Calu3 (cell line): ENCODE data around the gene ADGRA3. TPM values are rescaled to one million over a fixed set of nuclear protein-coding genes. Genes with fewer than 3 reads are reported as not detected.

Experiments used
- BruUV-seq: library from RNA; stranded (reverse); fragments of 400-500 nt; replicated peaks from 2 replicates; lab custom pipeline; 2021; lab: Mats Ljungman, UMichigan
- CTCF ChIA-PET: fragments of 300-600 bp; sonication (Branson Sonifier 250); formaldehyde crosslinking; loops from one replicate; lab custom pipeline; 2022; ENCODE audit warnings: antibody characterized with exemption; lab: Charles Lee
- DNase-seq: peaks from one replicate; pipeline ENCODE4 v3.0.0; 2022
- H3K27ac Mint-ChIP-seq: one replicate; pipeline ENCODE4 v1.8.0; 2022; ENCODE audit warnings: mixed read lengths; ENCODE audit not compliant: unreplicated experiment
- H3K27me3 Mint-ChIP-seq: one replicate; pipeline ENCODE4 v1.8.0; 2022; ENCODE audit warnings: mixed read lengths; ENCODE audit not compliant: unreplicated experiment
- H3K36me3 Mint-ChIP-seq: one replicate; pipeline ENCODE4 v1.8.0; 2022; ENCODE audit warnings: mild to moderate bottlenecking, moderate library complexity, mixed read lengths; ENCODE audit not compliant: insufficient read depth, unreplicated experiment
- H3K4me1 Mint-ChIP-seq: one replicate; pipeline ENCODE4 v1.8.0; 2022; ENCODE audit warnings: mild to moderate bottlenecking, low read depth, mixed read lengths; ENCODE audit not compliant: unreplicated experiment
- H3K4me3 Mint-ChIP-seq: one replicate; pipeline ENCODE4 v1.8.0; 2022; ENCODE audit warnings: mild to moderate bottlenecking, low read depth, moderate library complexity, mixed read lengths; ENCODE audit not compliant: unreplicated experiment
- H3K9me3 Mint-ChIP-seq: one replicate; pipeline ENCODE4 v1.8.0; 2022; ENCODE audit warnings: low read depth, mixed read lengths; ENCODE audit not compliant: unreplicated experiment
- CTCF ChIP-seq: fragments of 200-600 bp; IDR thresholded peaks from one replicate; pipeline ENCODE4 v1.8.0; 2022; ENCODE audit warnings: antibody characterized with exemption; ENCODE audit not compliant: unreplicated experiment
- intact Hi-C: fragments of 100-400 bp; cut with micrococcal nuclease; formaldehyde crosslinking; loops from one replicate; pipeline ENCODE4 v1.10.0; 2022; ENCODE audit not compliant: unreplicated experiment
- total RNA-seq: library from RNA; stranded (reverse); gene quantifications from 2 replicates; pipeline ENCODE4 v1.2.3, GENCODE V29; 2022

Gene ADGRA3
- total RNA-seq, 1 experiment from 2014 or later: 63.2 TPM

- TF ChIP-seq CTCF: no peak
- no peaks in the 10 kb centered on the region for H3K27me3 Mint-ChIP-seq
- no TSS peak for BruUV-seq
- H3K9me3 Mint-ChIP-seq: no peaks in the 10 kb centered on the region
- peaks cover 17% of the 10 kb centered on the region for H3K36me3 Mint-ChIP-seq
- intact Hi-C loops: no loop called here
- CTCF ChIA-PET: no interaction called here
- no peaks in the 10 kb centered on the region for H3K4me1 Mint-ChIP-seq
- H3K27ac Mint-ChIP-seq: no peak overlapping the region
- H3K4me3 Mint-ChIP-seq: no peak overlapping the region
- DNase-seq: no peak
These were observed 71.1 kb downstream of the ADGRA3 start for GRCh38 chr4:22444813-22445212.

GRCh38 chr4:22442956-22443355 lies 72.9 kb downstream of the ADGRA3 start:
- Mint-ChIP-seq H3K27me3 (no peaks in the 10 kb centered on the region), H3K36me3 (peaks cover 13% of the 10 kb centered on the region), H3K4me1 (no peaks in the 10 kb centered on the region), H3K9me3 (no peaks in the 10 kb centered on the region), H3K4me3 (no peak overlapping the region), H3K27ac (no peak overlapping the region)
- intact Hi-C loops: no loop called here
- no peak for DNase-seq
- BruUV-seq: no TSS peak
- TF ChIP-seq CTCF: no peak
- CTCF ChIA-PET: no interaction called here

GRCh38 chr4:22440999-22441398 lies 74.9 kb downstream of the ADGRA3 start:
- H3K27ac Mint-ChIP-seq: no peak overlapping the region
- DNase-seq: no peak
- peaks cover 7% of the 10 kb centered on the region for H3K36me3 Mint-ChIP-seq
- H3K4me1 Mint-ChIP-seq: no peaks in the 10 kb centered on the region
- no TSS peak for BruUV-seq
- H3K4me3 Mint-ChIP-seq: no peak overlapping the region
- no peak for TF ChIP-seq CTCF
- CTCF ChIA-PET: interaction anchor here (0.6 kb wide), 1 partner anchor 8 kb away, joined by 3 read pairs; no protein-coding TSS in a partner anchor
- H3K27me3 Mint-ChIP-seq: no peaks in the 10 kb centered on the region
- intact Hi-C loops: no loop called here
- no peaks in the 10 kb centered on the region for H3K9me3 Mint-ChIP-seq

DNA sequence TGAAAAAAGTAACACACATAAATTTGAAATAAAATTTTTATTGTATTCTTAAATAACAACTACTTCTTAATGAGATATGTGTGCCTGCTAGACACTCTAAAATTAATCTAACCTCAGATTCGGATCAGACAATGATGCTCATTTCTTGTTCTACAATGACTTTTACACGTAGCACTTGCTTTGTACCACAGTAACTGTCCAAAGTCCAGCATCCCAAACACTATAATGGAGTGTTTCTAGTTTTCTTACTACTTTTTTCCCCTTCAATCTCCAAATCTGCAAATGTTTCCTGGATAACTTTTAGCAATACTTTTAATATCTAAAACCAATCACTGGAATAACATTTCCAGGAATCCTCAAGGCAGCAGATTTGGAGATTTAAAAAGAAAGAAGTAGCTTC lies 75.9 kb downstream of the ADGRA3 start:
- no peaks in the 10 kb centered on the region for H3K9me3 Mint-ChIP-seq
- CTCF ChIA-PET: no interaction called here
- no peak overlapping the region for H3K4me3 Mint-ChIP-seq
- no TSS peak for BruUV-seq
- intact Hi-C loops: no loop called here
- H3K4me1 Mint-ChIP-seq: no peaks in the 10 kb centered on the region
- H3K27me3 Mint-ChIP-seq: no peaks in the 10 kb centered on the region
- H3K27ac Mint-ChIP-seq: no peak overlapping the region
- DNase-seq: no peak
- no peak for TF ChIP-seq CTCF
- H3K36me3 Mint-ChIP-seq: peaks cover 7% of the 10 kb centered on the region
